Progenitor cell of endocrine pancreas (in vitro differentiated cells): Measurements from ENCODE around the gene DRD1. TPM values are rescaled to one million over a fixed set of nuclear protein-coding genes. Genes with fewer than 3 reads are reported as not detected.

Experiments
- DNase-seq: peaks from one replicate; pipeline ENCODE4 v3.0.0; 2021; ENCODE audit warnings: low spot score; ENCODE audit not compliant: unreplicated experiment
- H3K27ac Mint-ChIP-seq: 2 replicates; pipeline ENCODE4 v1.8.0; 2021; ENCODE audit warnings: mild to moderate bottlenecking, moderate library complexity, mixed read lengths
- H3K27me3 Mint-ChIP-seq: 2 replicates; pipeline ENCODE4 v1.8.0; 2021; ENCODE audit warnings: mixed read lengths
- H3K36me3 Mint-ChIP-seq: 2 replicates; pipeline ENCODE4 v1.8.0; 2022; ENCODE audit warnings: mixed read lengths; ENCODE audit not compliant: insufficient read depth
- H3K4me1 Mint-ChIP-seq: 2 replicates; pipeline ENCODE4 v1.8.0; 2021; ENCODE audit warnings: low read depth, mixed read lengths
- H3K4me3 Mint-ChIP-seq: 2 replicates; pipeline ENCODE4 v1.8.0; 2021; ENCODE audit warnings: low read depth, mild to moderate bottlenecking, moderate library complexity, mixed read lengths
- H3K9me3 Mint-ChIP-seq: 2 replicates; pipeline ENCODE4 v1.8.0; 2021; ENCODE audit warnings: low read depth, mixed read lengths
- total RNA-seq: library from RNA; stranded (reverse); gene quantifications from 2 replicates; pipeline ENCODE4 v1.2.1, GENCODE V29; 2021
- TF ChIP-seq, protein P1 (sequence below): fragments of 200-600 bp; sonication (generic); IDR thresholded peaks from one replicate; pipeline ENCODE4 v1.5.0; 2021; ENCODE audit warnings: antibody characterized with exemption, mild to moderate bottlenecking; ENCODE audit not compliant: unreplicated experiment

Gene DRD1
- total RNA-seq, 1 donor from 2014 or later: not detected

DNA sequence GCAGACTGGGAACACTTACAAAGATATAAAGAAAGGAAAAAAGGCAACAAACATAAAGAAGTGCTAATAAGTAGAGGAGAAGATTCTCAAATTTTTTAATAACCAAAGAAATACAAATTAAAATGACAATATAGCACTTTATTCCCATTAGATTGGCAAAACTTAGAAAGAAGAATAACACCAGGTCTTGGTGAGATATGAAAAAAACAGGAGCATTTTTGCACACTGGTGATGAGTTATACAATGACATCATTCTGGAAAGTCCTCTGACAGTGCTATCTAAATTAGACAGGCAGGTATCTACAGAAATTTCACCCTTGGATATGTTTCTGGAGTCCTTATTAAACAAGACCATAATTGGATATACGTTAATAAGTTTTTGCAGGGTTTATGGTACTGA lies 24.9 kb upstream of the DRD1 start:
- Mint-ChIP-seq H3K27me3 (peaks cover 43% of the 10 kb centered on the region), H3K36me3 (no peaks in the 10 kb centered on the region), H3K4me3 (no peak overlapping the region), H3K4me1 (peaks cover 5% of the 10 kb centered on the region), H3K9me3 (no peaks in the 10 kb centered on the region), H3K27ac (no peak overlapping the region)
- TF ChIP-seq, protein P1, sequence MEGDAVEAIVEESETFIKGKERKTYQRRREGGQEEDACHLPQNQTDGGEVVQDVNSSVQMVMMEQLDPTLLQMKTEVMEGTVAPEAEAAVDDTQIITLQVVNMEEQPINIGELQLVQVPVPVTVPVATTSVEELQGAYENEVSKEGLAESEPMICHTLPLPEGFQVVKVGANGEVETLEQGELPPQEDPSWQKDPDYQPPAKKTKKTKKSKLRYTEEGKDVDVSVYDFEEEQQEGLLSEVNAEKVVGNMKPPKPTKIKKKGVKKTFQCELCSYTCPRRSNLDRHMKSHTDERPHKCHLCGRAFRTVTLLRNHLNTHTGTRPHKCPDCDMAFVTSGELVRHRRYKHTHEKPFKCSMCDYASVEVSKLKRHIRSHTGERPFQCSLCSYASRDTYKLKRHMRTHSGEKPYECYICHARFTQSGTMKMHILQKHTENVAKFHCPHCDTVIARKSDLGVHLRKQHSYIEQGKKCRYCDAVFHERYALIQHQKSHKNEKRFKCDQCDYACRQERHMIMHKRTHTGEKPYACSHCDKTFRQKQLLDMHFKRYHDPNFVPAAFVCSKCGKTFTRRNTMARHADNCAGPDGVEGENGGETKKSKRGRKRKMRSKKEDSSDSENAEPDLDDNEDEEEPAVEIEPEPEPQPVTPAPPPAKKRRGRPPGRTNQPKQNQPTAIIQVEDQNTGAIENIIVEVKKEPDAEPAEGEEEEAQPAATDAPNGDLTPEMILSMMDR: no peak
- DNase-seq: no peak

DNA sequence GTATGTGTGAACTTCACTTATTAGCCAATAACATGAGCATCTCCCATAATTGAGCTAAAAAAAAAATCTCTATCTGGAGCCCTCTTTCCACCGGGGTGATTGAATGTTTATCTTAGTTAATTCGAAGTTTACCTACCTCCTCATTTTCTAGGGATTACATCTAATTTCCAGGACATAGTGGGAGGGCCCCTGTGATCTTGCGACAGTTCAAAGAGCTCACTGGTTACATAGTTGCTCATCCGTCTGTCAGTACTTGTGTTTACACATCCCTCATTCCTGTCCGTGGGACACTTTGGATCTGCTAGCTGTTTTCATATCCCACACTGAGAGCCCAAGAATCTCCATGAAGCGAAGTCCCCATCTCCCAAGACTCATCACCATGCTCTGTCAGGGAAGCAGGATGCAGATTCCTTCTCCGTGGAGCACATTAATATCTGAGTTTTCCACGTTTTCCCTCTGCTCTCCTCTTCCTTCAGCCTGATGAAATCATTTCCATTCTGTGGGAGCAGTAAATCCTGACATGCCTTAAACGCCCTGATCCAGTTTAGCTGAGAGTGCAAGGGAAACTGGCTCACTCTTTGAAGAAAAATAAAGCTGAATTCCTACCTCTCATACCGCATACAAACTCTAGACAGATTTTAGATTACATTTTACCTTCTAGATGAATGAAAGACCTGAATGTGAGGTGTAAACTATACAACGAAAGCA lies 24.2 kb upstream of the DRD1 start:
- H3K36me3 Mint-ChIP-seq: no peaks in the 10 kb centered on the region
- H3K27me3 Mint-ChIP-seq: peaks cover 41% of the 10 kb centered on the region
- H3K9me3 Mint-ChIP-seq: no peaks in the 10 kb centered on the region
- H3K4me1 Mint-ChIP-seq: peaks cover 8% of the 10 kb centered on the region
- no peak for DNase-seq
- no peak overlapping the region for H3K4me3 Mint-ChIP-seq
- no peak overlapping the region for H3K27ac Mint-ChIP-seq
- TF ChIP-seq, protein P1: no peak

DNA sequence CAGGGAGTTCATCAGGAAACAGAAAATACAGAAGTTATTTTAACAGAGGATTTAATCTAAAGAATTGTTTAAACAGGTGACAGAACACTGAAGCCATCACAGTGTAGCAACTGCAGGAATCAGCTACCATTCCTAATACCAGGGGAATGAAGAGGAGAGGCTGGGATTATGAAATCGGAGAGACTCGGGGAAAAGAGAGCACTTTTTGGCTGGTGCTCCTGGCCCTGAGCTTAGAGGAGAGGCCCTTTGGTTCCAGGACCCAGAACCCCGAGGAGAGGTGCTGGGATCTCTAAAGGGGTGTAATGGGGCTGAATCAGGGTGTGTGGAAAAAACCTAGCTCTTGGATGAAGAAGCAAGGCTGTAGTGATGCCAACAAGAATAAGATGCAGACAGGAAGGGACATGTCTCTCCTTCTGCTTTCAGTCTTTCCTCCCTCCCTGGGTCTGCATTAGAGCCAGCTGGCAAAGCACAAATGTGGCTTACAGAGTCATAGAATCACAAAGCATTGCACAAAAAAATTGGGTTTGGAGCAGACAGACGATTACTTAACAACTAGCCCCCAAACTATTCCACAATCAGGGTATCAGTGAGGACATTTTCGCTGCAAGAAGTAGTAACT lies 22.8 kb upstream of the DRD1 start:
- DNase-seq: no peak
- Mint-ChIP-seq H3K36me3 (no peaks in the 10 kb centered on the region), H3K27ac (no peak overlapping the region), H3K9me3 (no peaks in the 10 kb centered on the region), H3K4me3 (no peak overlapping the region), H3K4me1 (peaks cover 8% of the 10 kb centered on the region), H3K27me3 (peaks cover 41% of the 10 kb centered on the region)
- TF ChIP-seq, protein P1: no peak

DNA sequence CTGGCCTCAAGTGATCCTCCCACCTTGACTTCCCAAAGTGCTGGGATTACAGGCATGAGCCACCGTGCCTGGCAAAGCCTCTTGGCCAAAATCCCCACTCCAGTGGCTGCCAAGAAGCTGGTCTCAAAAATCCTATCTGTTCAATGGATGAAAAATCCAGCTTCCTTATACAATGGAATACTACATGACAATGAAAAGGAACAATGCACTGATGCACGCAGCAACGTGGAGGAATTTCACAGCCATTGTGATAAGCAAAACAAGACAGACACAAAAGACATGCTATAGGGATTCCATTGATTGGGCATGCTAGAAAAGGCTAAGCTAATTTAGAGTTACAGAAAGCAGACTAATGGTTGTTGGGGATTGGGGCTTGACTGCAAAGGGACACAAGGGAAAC lies 21.3 kb upstream of the DRD1 start:
- Mint-ChIP-seq H3K36me3 (no peaks in the 10 kb centered on the region), H3K27me3 (peaks cover 33% of the 10 kb centered on the region), H3K4me3 (no peak overlapping the region), H3K4me1 (peaks cover 8% of the 10 kb centered on the region), H3K27ac (no peak overlapping the region), H3K9me3 (no peaks in the 10 kb centered on the region)
- TF ChIP-seq, protein P1: no peak
- no peak for DNase-seq

DNA sequence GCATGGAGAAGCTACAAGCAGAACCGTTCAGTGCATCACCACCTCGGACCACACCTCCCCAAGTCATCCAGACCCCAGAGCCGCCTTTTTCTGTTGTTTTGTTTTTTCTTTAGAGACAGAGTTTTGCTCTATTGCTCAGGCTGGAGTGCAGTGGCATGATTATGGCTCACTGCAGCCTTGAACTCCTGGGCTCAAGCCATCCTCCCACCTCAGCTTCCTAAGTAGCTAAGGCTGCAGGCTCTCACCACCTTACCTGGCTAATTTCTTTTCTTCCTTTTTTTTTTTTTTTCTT lies 20.9 kb upstream of the DRD1 start:
- TF ChIP-seq, protein P1: no peak
- H3K27me3 Mint-ChIP-seq: peaks cover 30% of the 10 kb centered on the region
- H3K4me3 Mint-ChIP-seq: no peak overlapping the region
- no peaks in the 10 kb centered on the region for H3K9me3 Mint-ChIP-seq
- no peak overlapping the region for H3K27ac Mint-ChIP-seq
- DNase-seq: no peak
- H3K4me1 Mint-ChIP-seq: peaks cover 8% of the 10 kb centered on the region
- no peaks in the 10 kb centered on the region for H3K36me3 Mint-ChIP-seq
